Left renal cortex interstitium (tissue), 4 donors: ENCODE results near the gene RAD23A. TPM values are rescaled to one million over a fixed set of nuclear protein-coding genes. Genes with fewer than 3 reads are reported as not detected.
"Not testable (repeated sequence)": the region's sequence is repeated elsewhere in the genome, so short reads cannot be mapped to it uniquely, and the experiment has no call there.

Experiments
- DNase-seq, 4 donors: peaks; one replicate each; pipeline ENCODE4 v3.0.0-alpha.2; 2013; ENCODE audit warnings: low read depth in 4 of 4, low spot score in 2 of 4, missing footprints in 1 of 4
- polyA plus RNA-seq, 4 donors: library from polyadenylated mRNA; unstranded; fragments of 120-200 nt; gene quantifications; one replicate each; pipeline ENCODE4 v1.2.1, GENCODE V29; 2013; ENCODE audit not compliant: insufficient read length in 4 of 4

Gene RAD23A
- polyA plus RNA-seq, 4 donors: 61.9 to 102 (median 87.3) TPM

DNA sequence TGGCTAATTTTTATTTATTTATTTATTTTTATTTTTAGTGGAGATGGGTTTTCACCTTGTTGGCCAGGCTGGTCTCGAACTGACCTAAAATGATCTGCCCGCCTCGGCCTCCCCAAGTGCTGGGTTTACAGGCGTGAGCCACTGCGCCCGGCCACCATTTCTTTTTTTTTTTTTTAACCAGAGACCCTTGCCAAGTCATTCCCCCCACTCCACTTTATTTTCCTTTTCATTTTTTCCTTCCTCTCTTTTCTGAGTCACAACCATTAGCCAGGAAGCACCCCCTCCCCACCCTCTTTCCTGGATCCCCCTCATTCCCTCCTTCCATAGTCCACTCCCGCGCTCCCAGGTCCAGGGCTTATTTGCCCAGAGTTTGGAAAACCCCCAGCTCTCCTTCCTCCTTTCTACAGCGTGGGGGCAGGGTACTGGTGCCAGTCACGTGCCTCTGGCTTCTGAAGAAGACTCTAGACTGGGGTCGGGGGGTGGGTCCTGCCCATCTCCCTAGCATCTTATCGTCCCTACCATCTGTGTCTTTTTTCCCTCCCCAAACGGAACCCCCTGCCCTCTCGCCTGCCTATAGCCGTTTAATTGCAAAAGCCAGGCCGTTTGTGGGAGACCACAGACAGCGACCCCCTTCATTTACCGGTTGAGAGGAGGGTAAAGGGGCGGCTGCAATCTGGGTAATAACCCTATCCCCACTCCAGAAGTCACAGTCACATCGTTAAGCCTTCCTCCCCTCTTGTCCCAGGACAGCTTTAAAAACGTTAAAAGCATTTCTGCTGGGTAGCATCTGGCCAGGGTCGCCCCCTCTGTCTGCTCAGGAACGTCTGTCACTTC is 8.4 kb upstream of the RAD23A start:
- DNase-seq: no peak

DNA sequence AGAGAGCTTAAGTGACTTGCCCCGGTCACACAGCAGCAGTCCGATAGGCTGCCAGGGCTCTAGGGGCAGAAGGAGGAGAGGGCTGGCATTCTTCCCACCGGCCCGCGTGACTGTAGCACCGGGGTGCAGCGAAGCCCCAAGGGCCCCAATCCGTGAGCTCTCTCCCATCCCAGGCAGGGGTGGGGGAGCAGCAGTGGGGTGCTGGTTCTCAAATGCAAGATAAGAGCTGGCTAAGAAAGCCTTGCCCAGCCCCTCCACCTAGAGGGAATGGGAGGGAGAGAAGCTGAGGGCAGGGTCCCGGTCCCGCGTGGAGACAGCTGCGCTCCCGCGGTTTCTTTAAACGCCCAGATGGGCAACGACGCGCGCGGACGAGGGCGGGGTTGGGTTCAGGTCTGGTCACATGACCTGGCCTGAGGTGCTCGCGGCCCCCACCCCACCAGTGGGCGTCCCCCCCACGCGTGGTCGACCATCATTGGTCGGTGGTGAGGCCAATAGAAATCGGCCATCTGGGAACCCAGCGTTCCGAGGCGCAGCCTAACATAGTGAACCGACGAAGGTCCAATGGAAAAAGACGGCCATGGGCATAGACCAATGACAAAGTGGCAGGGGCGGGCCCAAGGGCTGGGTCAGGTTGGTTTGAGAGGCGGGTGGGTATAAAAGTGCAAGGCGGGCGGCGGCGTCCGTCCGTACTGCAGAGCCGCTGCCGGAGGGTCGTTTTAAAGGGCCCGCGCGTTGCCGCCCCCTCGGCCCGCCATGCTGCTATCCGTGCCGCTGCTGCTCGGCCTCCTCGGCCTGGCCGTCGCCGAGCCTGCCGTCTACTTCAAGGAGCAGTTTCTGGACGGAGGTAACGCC is 7.5 kb upstream of the RAD23A start, which contains the start of gene CALR:
Gene CALR, plus strand, starts transcription at position 683 of the 852 bp plus-strand sequence. Its CDS starts 71 bp downstream, at position 754.
- peak; percentile 98 to 99 (median 98) for DNase-seq

DNA sequence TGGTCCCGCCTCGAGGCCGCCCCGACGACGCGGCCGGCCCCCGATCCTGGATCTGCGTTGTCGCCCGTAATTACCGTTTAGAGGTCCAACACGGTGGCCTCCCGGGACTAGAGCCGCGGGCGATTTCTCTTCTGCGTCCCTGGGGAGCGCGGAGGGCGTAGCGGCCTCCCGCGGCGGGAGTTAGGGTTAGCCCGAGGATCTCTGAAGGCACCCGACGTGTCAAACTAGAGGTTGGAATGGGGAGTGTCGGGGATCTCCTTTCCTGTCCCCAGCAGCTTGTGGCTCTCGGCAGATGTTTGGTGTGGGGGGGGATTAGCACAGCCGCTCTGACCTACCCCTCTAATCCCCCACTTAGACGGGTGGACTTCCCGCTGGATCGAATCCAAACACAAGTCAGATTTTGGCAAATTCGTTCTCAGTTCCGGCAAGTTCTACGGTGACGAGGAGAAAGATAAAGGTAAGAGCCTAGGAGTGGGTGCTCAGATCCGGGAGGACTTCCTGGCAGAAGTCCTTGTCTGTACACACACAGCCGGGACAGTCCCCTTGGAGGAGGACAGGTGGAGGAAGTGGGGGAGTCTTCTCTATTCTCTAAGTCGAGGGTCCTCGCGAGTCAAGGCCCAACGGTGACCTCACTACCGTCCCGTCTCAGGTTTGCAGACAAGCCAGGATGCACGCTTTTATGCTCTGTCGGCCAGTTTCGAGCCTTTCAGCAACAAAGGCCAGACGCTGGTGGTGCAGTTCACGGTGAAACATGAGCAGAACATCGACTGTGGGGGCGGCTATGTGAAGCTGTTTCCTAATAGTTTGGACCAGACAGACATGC is 6.7 kb upstream of the RAD23A start:
- no peak for DNase-seq

DNA sequence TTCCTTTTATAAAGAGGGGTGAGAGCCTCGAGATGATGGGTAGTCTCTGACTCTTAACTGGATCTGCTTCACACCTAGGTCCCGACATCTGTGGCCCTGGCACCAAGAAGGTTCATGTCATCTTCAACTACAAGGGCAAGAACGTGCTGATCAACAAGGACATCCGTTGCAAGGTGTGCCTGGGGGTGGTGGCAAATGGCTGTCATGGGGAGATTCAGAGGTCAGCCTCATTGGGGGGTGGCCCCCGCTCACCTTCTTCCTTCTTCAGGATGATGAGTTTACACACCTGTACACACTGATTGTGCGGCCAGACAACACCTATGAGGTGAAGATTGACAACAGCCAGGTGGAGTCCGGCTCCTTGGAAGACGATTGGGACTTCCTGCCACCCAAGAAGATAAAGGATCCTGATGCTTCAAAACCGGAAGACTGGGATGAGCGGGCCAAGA is 5.7 kb upstream of the RAD23A start:
- DNase-seq: no peak

DNA sequence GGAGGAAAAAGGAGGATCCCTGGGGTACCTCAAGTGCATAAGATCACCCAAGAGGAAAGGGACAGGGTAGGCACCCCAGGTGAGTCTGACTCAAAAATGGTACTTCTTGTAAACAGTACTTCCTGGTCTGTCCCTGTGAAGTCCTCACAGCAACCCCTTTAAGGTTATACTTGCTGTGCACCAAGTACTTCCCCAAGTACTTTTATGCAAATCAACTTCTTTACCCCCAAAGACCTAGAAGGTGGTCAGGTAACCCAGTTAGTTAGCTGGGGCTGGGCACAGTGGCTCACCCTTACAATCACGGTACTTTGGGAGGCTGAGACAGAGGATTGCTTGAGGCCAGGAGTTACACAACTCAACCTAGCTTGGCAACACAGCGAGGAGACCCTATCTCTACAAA is 4.8 kb upstream of the RAD23A start:
- no peak for DNase-seq

DNA sequence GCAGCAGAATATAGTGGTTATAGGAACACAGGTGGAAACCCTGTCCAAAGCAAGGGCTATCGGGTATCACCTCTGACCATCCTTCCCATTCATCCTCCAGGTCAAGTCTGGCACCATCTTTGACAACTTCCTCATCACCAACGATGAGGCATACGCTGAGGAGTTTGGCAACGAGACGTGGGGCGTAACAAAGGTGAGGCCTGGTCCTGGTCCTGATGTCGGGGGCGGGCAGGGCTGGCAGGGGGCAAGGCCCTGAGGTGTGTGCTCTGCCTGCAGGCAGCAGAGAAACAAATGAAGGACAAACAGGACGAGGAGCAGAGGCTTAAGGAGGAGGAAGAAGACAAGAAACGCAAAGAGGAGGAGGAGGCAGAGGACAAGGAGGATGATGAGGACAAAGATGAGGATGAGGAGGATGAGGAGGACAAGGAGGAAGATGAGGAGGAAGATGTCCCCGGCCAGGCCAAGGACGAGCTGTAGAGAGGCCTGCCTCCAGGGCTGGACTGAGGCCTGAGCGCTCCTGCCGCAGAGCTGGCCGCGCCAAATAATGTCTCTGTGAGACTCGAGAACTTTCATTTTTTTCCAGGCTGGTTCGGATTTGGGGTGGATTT is 2.1 kb upstream of the RAD23A start:
- DNase-seq: no peak

DNA sequence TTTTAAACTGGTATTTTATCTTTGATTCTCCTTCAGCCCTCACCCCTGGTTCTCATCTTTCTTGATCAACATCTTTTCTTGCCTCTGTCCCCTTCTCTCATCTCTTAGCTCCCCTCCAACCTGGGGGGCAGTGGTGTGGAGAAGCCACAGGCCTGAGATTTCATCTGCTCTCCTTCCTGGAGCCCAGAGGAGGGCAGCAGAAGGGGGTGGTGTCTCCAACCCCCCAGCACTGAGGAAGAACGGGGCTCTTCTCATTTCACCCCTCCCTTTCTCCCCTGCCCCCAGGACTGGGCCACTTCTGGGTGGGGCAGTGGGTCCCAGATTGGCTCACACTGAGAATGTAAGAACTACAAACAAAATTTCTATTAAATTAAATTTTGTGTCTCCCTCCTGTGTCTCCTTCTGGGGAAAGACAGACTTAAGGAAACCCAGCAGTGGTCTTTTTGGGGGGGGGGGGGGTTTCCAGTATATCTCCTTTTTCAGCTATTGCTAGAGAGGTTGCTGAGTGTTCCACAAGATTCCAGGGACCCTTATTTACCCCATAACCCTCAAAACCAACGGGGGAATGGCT is 1.5 kb upstream of the RAD23A start:
- DNase-seq: no peak

DNA sequence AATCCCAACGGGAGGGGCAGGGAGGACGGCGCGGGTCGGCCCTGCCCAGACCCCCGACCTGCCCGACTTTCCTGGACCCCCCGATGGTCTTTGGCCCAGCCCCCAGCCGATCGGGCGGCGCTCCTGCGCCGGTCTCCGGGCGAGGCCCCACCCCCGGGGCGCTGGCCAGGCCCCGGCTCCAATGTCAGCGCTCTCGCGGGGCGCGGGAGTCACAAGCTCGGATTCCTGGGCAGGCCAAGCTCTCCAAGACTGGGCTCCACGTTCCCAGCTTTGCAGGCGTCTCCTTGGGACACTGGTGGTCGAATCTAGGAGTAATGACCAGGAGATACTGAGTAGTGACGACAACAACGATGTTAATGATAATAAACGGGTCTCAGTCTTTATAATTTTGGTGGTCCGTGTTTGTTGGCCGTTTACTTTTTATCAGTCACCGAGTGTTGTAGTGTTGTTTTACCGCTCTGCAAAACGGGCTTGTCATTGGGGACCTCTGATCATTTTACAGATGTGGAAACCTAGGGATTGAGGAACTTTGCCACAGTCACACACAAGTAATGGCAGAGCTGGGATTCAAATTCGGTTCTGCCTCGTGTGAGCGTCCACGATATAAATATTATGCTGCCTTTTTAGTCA is 545 bp downstream of the RAD23A start:
- peak in 2 of 4 donors; percentile 56 to 57 for DNase-seq

DNA sequence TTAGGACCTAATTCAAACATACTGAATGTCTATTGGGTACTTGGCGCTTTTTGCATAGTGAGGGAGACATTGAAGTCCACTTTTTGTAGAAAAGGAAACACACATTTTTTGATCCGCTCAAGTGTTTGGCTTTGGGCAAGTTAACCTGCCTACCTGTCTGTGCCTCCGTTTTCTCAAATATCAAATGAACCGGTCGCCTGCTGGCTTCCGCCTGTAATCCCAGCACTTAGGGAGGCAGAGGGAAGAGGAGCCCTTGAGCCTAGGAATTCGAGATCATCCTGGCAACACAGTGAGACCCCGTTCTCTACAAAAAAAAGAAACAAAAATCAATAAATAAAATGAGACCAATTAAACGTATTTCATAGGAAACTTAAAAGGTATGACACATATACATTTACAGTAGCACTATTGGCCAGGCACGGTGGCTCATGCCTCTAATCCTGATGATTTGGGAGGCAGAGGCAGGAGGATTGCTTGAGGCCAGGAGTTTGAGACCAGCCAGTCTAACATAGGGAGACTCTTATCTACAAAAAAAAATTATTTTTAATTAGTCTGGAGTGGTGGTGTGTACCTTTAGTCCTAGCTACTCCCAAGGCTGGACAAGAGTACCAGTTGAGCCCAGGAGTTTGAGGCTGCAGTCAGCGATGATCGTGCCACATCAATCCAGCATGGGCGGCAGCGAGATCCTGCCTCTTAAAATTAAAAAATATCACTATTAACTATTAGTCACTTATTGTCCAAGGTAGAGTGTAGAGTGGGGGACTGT is 1.3 kb downstream of the RAD23A start:
- DNase-seq: no peak

DNA sequence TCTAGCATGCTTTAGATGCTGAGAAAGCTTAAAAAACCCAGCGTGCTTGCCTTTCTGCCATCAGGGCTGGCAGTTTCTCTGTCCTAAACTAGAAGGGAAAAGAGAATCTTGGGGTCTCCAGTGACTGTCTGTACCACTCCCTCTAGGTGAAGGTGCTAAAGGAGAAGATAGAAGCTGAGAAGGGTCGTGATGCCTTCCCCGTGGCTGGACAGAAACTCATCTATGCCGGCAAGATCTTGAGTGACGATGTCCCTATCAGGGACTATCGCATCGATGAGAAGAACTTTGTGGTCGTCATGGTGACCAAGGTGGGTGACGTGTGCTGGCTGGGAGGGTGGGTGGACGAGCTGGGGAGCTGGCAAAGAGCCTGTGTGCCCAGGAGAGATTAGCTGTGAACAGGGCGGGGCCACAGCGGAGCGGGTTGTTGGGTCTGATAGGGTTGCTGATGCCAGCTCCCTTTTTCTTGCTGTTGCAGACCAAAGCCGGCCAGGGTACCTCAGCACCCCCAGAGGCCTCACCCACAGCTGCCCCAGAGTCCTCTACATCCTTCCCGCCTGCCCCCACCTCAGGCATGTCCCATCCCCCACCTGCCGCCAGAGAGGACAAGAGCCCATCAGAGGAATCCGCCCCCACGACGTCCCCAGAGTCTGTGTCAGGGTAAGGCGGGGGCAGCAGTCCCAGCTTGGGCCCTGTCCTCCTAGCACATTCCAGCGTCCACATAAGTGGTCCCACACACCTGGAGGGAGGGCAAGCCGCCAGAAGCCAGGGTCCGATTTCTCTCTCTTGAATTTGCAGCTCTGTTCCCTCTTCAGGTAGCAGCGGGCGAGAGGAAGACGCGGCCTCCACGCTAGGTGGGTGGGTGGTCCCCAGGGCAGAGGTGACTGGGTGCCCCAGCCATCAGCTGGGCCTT is 2.3 kb downstream of the RAD23A start:
- DNase-seq: no peak

DNA sequence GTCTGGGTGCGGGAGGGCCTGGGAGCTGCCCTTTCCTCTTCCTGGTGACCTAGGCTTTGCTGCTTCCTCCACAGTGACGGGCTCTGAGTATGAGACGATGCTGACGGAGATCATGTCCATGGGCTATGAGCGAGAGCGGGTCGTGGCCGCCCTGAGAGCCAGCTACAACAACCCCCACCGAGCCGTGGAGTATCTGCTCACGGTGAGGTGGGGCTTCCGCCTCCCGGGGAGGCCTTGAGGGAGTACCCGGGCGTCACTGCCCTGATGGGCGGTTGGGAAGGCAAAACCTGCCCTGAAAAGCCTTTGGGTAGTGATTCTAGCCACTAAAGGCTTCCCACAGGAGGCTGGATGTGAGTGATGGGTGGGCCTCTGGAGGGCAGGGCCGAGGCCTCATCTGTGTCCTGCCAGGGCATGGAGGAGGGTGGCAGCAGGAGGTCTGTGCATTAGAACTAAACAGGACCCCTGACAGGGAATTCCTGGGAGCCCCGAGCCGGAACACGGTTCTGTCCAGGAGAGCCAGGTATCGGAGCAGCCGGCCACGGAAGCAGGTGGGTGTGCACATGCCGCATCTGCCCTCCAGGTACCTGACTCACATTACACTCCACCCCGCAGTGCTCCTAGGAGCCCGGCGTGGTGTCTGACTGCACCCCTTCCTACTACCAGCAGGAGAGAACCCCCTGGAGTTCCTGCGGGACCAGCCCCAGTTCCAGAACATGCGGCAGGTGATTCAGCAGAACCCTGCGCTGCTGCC is 3.1 kb downstream of the RAD23A start:
- DNase-seq: no peak

DNA sequence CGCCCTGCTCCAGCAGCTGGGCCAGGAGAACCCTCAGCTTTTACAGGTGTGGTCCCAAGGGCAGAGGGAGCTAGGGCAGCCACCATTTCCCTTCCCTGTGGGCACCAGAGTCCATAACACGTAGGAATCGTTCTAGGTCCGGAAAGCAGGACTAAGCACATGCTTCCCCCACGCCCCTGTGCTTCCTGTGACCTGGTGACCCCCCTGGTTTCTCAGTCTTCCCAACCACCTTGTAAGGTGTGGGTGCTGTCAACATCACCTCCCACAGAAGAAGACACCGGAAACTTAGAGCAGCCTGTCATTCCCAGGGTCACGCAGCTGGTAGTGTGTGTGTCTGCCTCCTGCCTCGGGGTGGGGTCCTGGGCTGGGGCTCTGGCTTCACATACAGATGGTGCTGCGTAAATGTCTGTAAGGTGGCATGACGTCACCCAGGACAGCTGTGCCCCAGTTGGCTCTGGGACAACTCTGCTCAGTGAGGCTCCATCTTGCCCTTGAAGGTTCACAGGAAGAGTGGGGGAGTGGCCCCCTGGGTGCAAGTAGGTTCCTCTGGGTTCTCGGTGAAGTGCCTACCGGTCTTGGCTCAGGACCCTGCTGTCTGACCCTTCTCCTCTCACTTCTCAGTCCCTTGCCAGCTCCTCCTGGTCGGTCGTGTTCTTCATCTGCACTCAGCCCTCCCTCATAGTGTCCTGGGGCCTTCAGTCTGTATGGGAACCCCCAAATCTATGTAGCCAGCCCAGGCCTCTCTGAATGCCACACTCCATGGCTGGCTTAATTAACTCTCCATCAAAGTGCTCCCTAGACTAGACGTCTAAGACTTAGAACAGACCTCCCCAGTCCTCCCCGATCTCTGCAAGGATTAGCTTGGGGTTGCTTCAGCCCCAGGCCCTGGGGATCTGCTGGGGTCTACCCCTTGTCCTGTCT is 4.0 kb downstream of the RAD23A start:
- DNase-seq: no peak

DNA sequence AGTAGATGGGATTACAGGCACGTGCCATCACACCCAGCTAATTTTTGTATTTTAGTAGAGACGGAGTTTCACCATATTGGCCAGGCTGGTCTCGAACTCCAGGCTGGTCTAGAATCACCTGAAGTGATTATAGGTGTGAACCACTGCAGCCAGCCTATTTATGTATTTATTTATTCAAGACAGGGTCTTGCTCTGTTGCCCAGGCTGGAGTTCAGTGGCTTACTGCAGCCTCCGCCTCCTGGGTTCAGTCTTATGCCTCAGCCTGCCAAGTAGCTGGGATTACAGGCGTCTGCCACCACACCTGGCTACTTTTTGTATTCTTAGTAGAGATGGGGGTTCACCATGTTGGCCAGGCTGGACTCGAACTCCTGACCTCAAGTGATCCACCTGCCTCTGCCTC is 6.4 kb downstream of the RAD23A start:
- DNase-seq: not testable (repeated sequence)

DNA sequence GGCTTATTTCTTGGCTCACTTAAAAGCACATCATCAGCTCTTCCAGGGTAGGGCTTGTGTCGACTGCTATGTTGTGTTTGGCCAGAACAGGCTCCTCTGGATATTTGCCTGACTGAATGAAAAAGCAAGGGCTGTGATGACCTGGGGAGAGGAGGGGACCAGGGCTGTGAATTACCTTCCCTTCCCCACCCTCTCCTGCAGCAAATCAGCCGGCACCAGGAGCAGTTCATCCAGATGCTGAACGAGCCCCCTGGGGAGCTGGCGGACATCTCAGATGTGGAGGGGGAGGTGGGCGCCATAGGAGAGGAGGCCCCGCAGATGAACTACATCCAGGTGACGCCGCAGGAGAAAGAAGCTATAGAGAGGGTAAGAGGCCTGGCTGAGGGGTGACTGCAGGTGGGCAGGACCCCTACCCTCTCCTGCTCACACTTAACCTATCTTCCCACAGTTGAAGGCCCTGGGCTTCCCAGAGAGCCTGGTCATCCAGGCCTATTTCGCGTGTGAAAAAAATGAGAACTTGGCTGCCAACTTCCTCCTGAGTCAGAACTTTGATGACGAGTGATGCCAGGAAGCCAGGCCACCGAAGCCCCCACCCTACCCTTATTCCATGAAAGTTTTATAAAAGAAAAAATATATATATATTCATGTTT is 7.0 kb downstream of the RAD23A start:
- DNase-seq: no peak

DNA sequence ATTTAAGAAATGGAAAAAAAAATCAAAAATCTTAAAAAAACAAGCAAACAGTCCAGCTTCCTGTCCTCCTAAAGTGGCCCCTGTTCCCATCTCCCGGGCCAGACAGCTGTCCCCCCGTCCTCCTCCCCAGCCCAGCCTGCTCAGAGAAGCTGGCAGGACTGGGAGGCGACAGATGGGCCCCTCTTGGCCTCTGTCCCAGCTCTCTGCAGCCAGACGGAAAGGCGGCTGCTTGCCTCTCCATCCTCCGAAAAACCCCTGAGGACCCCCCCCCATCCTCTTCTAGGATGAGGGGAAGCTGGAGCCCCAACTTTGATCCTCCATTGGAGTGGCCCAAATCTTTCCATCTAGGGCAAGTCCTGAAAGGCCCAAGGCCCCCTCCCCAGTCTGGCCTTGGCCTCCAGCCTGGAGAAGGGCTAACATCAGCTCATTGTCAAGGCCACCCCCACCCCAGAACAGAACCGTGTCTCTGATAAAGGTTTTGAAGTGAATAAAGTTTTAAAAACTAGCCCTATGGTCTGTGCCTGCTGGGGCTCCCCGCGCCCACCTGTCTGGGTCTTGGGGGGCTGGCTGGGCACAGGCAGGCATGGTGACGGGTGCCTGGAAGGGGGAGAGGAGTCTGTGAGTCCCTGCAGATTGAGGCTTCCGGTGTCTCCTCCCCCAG is 7.6 kb downstream of the RAD23A start:
- DNase-seq: no peak
